Immature natural killer cell (primary cell): Measurements from ENCODE around the gene ENG. TPM values are rescaled to one million over a fixed set of nuclear protein-coding genes. Genes with fewer than 3 reads are reported as not detected.

Experiments
- DNase-seq, 3 donors: peaks; one replicate each; pipeline ENCODE4 v3.0.0; 2022; ENCODE audit warnings: mixed read lengths in 1 of 3
- H3K27ac Mint-ChIP-seq, 6 donors: one replicate each; pipeline ENCODE4 v1.8.0; 2020; ENCODE audit warnings: mixed read lengths in 6 of 6, mild to moderate bottlenecking in 5 of 6, inconsistent platforms in 4 of 6, moderate library complexity in 3 of 6
- H3K27me3 Mint-ChIP-seq, 3 donors: one replicate each; pipeline ENCODE4 v1.8.0; 2020 to 2021; ENCODE audit warnings: low read depth in 3 of 3, mild to moderate bottlenecking in 3 of 3, mixed read lengths in 3 of 3, moderate library complexity in 3 of 3, inconsistent platforms in 1 of 3
- H3K36me3 Mint-ChIP-seq, 3 donors: one replicate each; pipeline ENCODE4 v1.8.0; 2020; ENCODE audit warnings: mixed read lengths in 3 of 3, inconsistent platforms in 2 of 3, mild to moderate bottlenecking in 2 of 3
- H3K4me1 Mint-ChIP-seq, 2 donors: one replicate each; pipeline ENCODE4 v1.8.0; 2020; ENCODE audit warnings: inconsistent platforms in 2 of 2, mild to moderate bottlenecking in 2 of 2, mixed read lengths in 2 of 2, moderate library complexity in 1 of 2
- H3K4me3 Mint-ChIP-seq, 5 donors: one replicate each; pipeline ENCODE4 v1.8.0; 2020; ENCODE audit warnings: mild to moderate bottlenecking in 5 of 5, mixed read lengths in 5 of 5, inconsistent platforms in 3 of 5, moderate library complexity in 3 of 5
- H3K9me3 Mint-ChIP-seq, 6 donors: one replicate each; pipeline ENCODE4 v1.8.0; 2020; ENCODE audit warnings: mild to moderate bottlenecking in 6 of 6, mixed read lengths in 6 of 6, inconsistent platforms in 4 of 6, moderate library complexity in 3 of 6
- polyA plus RNA-seq, 3 donors: library from polyadenylated mRNA; unstranded; fragments of 300-500 nt; fragmentation: Illumina TruSeq; gene quantifications; one replicate each; pipeline ENCODE4 v1.2.3, GENCODE V29; 2021

ENG gene
- polyA plus RNA-seq, 3 donors from 2014 or later = 7.2 to 12.1 (median 8.6) TPM

DNA sequence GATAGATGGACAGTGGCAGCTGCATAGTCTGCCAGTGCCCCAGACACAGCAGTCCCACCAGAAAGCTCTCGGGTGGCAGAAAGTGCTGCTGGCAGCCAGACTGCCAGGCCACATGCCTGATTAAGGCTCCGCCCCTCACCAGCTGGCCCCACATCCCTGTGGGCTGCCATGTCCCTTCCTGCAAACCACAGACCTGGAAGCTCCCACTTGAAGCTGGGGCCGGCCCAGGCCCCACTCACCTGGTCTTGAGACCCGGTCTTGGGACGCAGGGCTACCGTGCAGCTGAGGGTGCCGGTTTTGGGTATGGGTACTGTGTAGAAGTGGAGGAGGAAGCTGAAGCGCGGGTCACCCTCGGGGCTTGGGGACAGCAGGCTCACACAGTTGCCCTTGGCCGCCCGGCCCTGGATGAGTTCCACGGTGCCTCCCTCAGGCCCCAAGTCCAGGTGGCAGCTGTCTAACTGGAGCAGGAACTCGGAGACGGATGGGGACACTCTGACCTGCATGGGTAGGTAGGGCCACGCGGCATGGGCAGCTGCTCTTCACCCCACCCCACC is 36.5 kb downstream of the ENG start:
- DNase-seq = no peak
- peak overlapping the region in 2 of 6 donors; percentile 29 to 37 for H3K27ac Mint-ChIP-seq
- H3K36me3 Mint-ChIP-seq = peaks cover 0 to 11% (median 0%) of the 10 kb centered on the region in 3 donors
- H3K4me3 Mint-ChIP-seq = no peak overlapping the region
- peaks cover 0 to 1% (median 1%) of the 10 kb centered on the region in 3 donors for H3K27me3 Mint-ChIP-seq
- H3K9me3 Mint-ChIP-seq = no peaks in the 10 kb centered on the region
- H3K4me1 Mint-ChIP-seq = peaks cover 0 to 2% of the 10 kb centered on the region in 2 donors

- no peak overlapping the region for H3K4me3 Mint-ChIP-seq
- no peak for DNase-seq
- no peaks in the 10 kb centered on the region for H3K9me3 Mint-ChIP-seq
- H3K4me1 Mint-ChIP-seq = peaks cover 0 to 2% of the 10 kb centered on the region in 2 donors
- H3K36me3 Mint-ChIP-seq = peaks cover 0 to 11% (median 0%) of the 10 kb centered on the region in 3 donors
- peak overlapping the region in 3 of 6 donors; percentile 28 to 58 (median 43) for H3K27ac Mint-ChIP-seq
- peaks cover 0 to 1% (median 1%) of the 10 kb centered on the region in 3 donors for H3K27me3 Mint-ChIP-seq
Observed at GRCh38 chr9:127816728-127817127, 37.7 kb downstream of the ENG start.

GRCh38 chr9:127816362-127816725 is 38.1 kb downstream of the ENG start:
- peaks cover 0 to 11% (median 0%) of the 10 kb centered on the region in 3 donors for H3K36me3 Mint-ChIP-seq
- H3K27ac Mint-ChIP-seq = peak overlapping the region in 1 of 6 donors; percentile 43
- H3K4me1 Mint-ChIP-seq = peaks cover 0 to 2% of the 10 kb centered on the region in 2 donors

GRCh38 chr9:127815512-127816361 is 38.7 kb downstream of the ENG start:
- Mint-ChIP-seq H3K9me3 (no peaks in the 10 kb centered on the region), H3K4me1 (peaks cover 0 to 2% of the 10 kb centered on the region in 2 donors), H3K27me3 (peaks cover 0 to 1% (median 1%) of the 10 kb centered on the region in 3 donors), H3K4me3 (no peak overlapping the region), H3K27ac (no peak overlapping the region), H3K36me3 (peaks cover 0 to 8% (median 0%) of the 10 kb centered on the region in 3 donors)
- no peak for DNase-seq

More at GRCh38 chr9:127816362-127816725, 38.1 kb downstream of the ENG start:
- Mint-ChIP-seq H3K9me3 (no peaks in the 10 kb centered on the region), H3K4me3 (no peak overlapping the region), H3K27me3 (peaks cover 0 to 1% (median 1%) of the 10 kb centered on the region in 3 donors)
- no peak for DNase-seq

DNA sequence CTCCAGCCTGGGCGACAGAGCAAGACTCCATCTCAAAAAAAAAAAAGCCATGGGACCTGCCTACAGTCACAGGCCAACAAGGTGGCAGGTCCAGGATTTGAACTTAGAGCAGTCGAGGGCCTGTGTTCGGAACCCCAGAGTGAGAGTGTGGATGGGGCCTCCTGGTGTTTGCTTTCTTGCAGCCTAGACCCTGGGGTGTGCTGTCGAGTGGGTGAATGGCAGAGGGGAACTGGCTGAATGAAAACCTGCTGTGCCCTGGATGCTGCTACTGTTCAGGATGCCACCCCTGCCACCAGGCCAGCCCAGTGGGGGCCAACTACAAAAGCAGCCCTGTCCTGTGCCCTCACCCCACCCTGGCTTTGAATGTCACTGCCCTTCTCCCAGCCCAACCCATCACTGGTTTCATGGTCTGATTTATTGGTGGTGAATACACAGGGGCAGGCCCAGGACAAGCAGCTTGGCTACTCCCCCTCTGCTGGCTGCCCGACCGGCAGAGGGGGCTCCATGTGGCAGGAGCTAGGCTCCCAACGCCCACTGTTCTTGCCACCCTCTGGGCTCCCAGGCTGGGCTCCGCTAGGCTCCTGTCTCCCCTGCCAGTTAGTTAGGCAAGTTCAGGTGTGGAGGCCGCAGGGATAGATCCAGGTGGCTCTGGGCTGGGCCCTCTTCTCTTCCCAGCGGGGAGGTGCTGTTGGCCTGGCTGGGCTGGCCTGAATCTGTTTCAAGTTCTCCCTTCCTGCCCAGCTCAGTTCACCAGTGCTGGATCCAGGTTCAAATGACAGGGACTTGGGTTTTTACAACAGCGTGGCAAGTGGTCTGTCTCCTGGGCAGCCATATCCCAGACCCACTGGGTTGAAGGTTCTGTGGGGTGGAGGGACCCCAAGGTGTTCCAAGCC is 39.6 kb downstream of the ENG start:
- Mint-ChIP-seq H3K9me3 (no peaks in the 10 kb centered on the region), H3K27ac (no peak overlapping the region), H3K36me3 (peaks cover 0 to 8% (median 0%) of the 10 kb centered on the region in 3 donors), H3K27me3 (peaks cover 0 to 3% (median 1%) of the 10 kb centered on the region in 3 donors), H3K4me3 (no peak overlapping the region), H3K4me1 (peaks cover 0 to 2% of the 10 kb centered on the region in 2 donors)
- DNase-seq = no peak

GRCh38 chr9:127813686-127814226 is 40.7 kb downstream of the ENG start:
- DNase-seq = no peak
- no peak overlapping the region for H3K4me3 Mint-ChIP-seq
- peaks cover 0 to 2% of the 10 kb centered on the region in 2 donors for H3K4me1 Mint-ChIP-seq
- peaks cover 0 to 3% (median 1%) of the 10 kb centered on the region in 3 donors for H3K27me3 Mint-ChIP-seq
- H3K9me3 Mint-ChIP-seq = no peaks in the 10 kb centered on the region
- H3K27ac Mint-ChIP-seq = no peak overlapping the region
- H3K36me3 Mint-ChIP-seq = peaks cover 0 to 12% (median 0%) of the 10 kb centered on the region in 3 donors

DNA sequence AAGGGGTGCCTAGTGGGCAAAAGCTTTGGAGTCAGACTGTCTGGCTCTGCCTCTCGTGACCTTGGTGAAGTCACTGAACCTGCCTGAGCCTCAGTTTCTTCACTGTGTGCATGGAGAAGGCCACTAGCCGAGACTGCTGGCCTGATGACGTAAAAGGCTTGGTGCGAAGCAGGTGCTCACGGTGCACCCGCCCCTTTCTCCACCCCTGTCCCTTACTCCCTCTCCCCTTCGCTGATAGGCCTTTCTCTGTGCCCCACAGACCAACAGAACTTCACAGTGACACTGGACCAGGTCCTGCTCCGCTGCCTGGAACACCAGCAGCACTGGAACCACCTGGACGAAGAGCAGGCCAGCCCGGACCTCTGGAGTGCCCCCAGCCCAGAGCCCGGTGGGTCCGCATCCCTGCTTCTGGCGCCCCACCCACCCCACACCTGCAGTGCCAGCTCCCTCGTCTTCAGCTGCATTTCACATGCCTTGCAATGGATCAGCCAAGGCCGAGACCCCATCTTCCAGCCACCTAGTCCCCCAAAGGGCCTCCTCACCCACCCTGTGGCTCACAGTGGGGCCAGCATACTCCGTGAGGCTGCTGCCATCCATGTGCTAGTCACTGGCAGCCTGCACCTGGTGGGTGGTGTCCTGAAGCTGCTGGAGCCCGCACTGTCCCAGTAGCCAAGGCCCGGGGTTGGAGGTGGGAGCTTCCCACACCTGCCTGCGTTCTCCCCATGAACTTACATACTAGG is 41.4 kb downstream of the ENG start:
- Mint-ChIP-seq H3K4me3 (no peak overlapping the region), H3K4me1 (no peaks in the 10 kb centered on the region), H3K9me3 (no peaks in the 10 kb centered on the region), H3K27ac (no peak overlapping the region), H3K36me3 (peaks cover 0 to 9% (median 0%) of the 10 kb centered on the region in 3 donors), H3K27me3 (peaks cover 0 to 3% (median 0%) of the 10 kb centered on the region in 3 donors)
- DNase-seq = no peak

GRCh38 chr9:127812011-127812410 is 42.4 kb downstream of the ENG start:
- Mint-ChIP-seq H3K4me1 (no peaks in the 10 kb centered on the region), H3K27me3 (peaks cover 0 to 4% (median 0%) of the 10 kb centered on the region in 3 donors), H3K9me3 (no peaks in the 10 kb centered on the region), H3K4me3 (no peak overlapping the region), H3K36me3 (peaks cover 0 to 7% (median 0%) of the 10 kb centered on the region in 3 donors), H3K27ac (peak overlapping the region in 1 of 6 donors; percentile 23)
- no peak for DNase-seq

DNA sequence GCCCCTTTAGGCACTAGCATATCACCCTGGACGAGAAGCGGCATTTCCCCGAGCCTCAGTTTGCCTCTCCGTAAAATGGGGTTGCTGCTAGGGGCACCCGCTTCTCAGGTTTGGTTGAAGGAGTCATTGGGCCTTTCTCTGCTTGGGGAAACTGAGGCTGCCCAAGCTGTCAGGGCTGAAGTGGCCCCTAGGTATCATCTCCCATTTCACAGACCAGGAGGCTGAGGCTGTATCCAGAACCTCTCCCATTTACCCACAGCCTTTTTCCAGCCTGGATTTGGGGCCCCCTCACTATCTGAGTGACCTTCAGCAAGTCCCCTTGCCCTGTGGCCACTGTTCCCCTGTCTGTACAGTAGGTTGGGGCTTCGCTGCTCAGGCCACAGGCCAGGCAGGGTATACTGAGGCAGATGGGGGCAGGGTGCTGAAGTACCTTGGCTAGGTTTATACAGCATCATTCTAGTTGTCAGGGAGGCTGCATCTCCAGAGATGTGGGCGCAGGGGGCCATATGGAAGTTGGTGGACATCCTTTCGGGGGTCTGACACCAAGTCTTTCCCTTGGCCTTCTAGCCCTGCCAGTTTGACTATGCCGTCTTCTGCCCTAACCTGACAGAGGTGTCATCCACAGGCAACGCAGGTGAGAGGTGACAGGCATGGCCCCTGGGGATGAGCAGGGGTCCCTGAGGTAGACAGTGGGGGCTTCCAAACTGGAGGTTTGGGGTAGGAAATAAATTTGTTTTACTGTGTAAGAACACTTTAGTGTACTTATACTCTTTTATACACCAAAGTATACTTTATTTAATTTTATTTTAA is 43.9 kb downstream of the ENG start:
- Mint-ChIP-seq H3K27me3 (peaks cover 0 to 3% (median 0%) of the 10 kb centered on the region in 3 donors), H3K4me1 (peaks cover 0 to 7% of the 10 kb centered on the region in 2 donors), H3K4me3 (no peak overlapping the region), H3K27ac (peak overlapping the region in 1 of 6 donors; percentile 44), H3K36me3 (peaks cover 0 to 14% (median 0%) of the 10 kb centered on the region in 3 donors), H3K9me3 (no peaks in the 10 kb centered on the region)
- DNase-seq = no peak

DNA sequence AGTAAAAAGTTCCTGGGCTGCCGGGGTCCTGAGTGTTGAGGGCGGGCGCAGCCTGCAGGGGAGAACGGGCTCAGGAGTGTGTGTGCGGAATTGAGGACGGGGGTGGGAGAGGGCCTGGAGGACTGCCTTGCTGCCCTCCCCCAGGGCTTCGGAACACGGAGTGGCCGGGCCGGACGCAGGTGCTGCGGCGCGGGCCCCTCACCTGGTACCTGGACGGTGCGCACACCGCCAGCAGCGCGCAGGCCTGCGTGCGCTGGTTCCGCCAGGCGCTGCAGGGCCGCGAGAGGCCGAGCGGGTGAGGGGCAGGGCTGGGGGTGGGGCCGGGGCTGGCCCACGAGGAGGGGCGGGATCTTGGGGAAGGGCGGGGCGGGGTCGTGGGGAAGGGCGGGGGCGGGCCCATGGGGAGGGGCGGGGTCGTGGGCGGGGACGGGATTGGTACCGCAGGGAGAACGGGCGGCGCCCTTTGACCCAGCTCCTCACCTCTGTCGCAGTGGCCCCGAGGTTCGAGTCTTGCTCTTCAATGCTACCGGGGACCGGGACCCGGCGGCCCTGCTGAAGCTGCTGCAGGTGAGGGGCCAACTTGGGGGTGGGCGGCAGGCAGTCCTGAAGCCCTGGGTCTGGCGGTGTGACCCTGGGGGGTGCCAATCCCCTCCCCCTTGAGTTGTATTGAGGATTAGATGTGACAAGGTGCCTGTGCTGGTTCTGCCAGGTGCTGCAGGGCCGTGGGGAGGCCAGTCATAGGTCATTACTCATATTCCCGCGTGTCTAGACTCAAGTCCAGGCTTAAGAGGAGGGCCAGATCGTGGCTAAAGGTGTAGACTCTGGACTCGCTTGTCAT is 44.7 kb downstream of the ENG start:
- Mint-ChIP-seq H3K9me3 (no peaks in the 10 kb centered on the region), H3K27me3 (peaks cover 0 to 3% (median 0%) of the 10 kb centered on the region in 3 donors), H3K36me3 (peaks cover 0 to 14% (median 0%) of the 10 kb centered on the region in 3 donors), H3K27ac (no peak overlapping the region), H3K4me3 (no peak overlapping the region), H3K4me1 (peaks cover under 1 to 8% of the 10 kb centered on the region in 2 donors)
- DNase-seq = no peak

GRCh38 chr9:127809002-127809539 is 45.4 kb downstream of the ENG start:
- peaks cover 0 to 3% (median 3%) of the 10 kb centered on the region in 3 donors for H3K27me3 Mint-ChIP-seq
- no peaks in the 10 kb centered on the region for H3K9me3 Mint-ChIP-seq
- peaks cover 7 to 14% of the 10 kb centered on the region in 2 donors for H3K4me1 Mint-ChIP-seq
- DNase-seq = no peak
- H3K27ac Mint-ChIP-seq = peak overlapping the region in 1 of 6 donors; percentile 40
- H3K4me3 Mint-ChIP-seq = no peak overlapping the region
- H3K36me3 Mint-ChIP-seq = peaks cover 0 to 14% (median 0%) of the 10 kb centered on the region in 3 donors
